CD14-positive monocyte (primary cell): ENCODE measurements around the gene NOSIP. TPM values are rescaled to one million over a fixed set of nuclear protein-coding genes. Genes with fewer than 3 reads are reported as not detected.
A peak's percentile ranks its signal among the peaks of the same experiment; 100 is the strongest.

Experiments used
- DNase-seq, 3 donors: peaks; one replicate each; pipeline ENCODE4 v3.0.0-alpha.2; 2011 to 2022
- H2AFZ ChIP-seq: 2 replicates; pipeline ENCODE4 v1.6.0; 2012; ENCODE audit warnings: mild to moderate bottlenecking, low read depth, low read length, inconsistent platforms; ENCODE audit not compliant: insufficient read depth, poor library complexity, severe bottlenecking
- H3K27ac ChIP-seq, 2 donors: 1 replicate in 1 of 2; 2 replicates in 1 of 2; pipeline ENCODE4 v1.5.1; 2012 to 2013; ENCODE audit warnings: low read length in 2 of 2, control low read depth in 1 of 2, inconsistent platforms in 1 of 2, low read depth in 1 of 2, mild to moderate bottlenecking in 1 of 2
- H3K27me3 ChIP-seq, 2 donors: one replicate each; pipeline versions ENCODE4 v1.6.0 to v1.6.1; 2011 to 2013; ENCODE audit warnings: low read length in 2 of 2; ENCODE audit not compliant: control insufficient read depth in 2 of 2, insufficient read depth in 2 of 2
- H3K36me3 ChIP-seq, 2 donors: replicated peaks in 1 of 2; 1 replicate in 1 of 2; 2 replicates in 1 of 2; pipeline versions ENCODE4 v1.5.1 to v1.6.1; 2012 to 2013; ENCODE audit warnings: low read length in 2 of 2, control low read depth in 1 of 2, inconsistent platforms in 1 of 2, mild to moderate bottlenecking in 1 of 2; ENCODE audit not compliant: insufficient read depth in 2 of 2, control insufficient read depth in 1 of 2
- H3K4me1 ChIP-seq, 2 donors: 1 replicate in 1 of 2; 2 replicates in 1 of 2; pipeline versions ENCODE4 v1.5.1 to v1.6.1; 2012 to 2013; ENCODE audit warnings: low read length in 2 of 2, control low read depth in 1 of 2, inconsistent platforms in 1 of 2, mild to moderate bottlenecking in 1 of 2, moderate library complexity in 1 of 2; ENCODE audit not compliant: insufficient read depth in 2 of 2, control insufficient read depth in 1 of 2
- H3K4me2 ChIP-seq: replicated peaks from 2 replicates; pipeline ENCODE3; 2012; ENCODE audit warnings: low read length, moderate library complexity, mild to moderate bottlenecking; ENCODE audit not compliant: poor library complexity, severe bottlenecking; ENCODE audit errors: extremely low read depth
- H3K4me3 ChIP-seq, 3 experiments: fragments of 200-600 bp in 1 of 3; sonication (generic) in 1 of 3; replicated peaks in 1 of 3; 1 replicate in 2 of 3; 2 replicates in 1 of 3; pipeline ENCODE4 v1.5.1; 2011 to 2013; ENCODE audit warnings: low read length in 3 of 3, mild to moderate bottlenecking in 3 of 3, control low read depth in 2 of 3, low read depth in 2 of 3, inconsistent platforms in 1 of 3, moderate library complexity in 1 of 3
- H3K79me2 ChIP-seq: 2 replicates; pipeline ENCODE4 v1.6.0; 2012; ENCODE audit warnings: mild to moderate bottlenecking, control low read depth, inconsistent platforms, low read length, moderate library complexity; ENCODE audit not compliant: insufficient read depth
- H3K9ac ChIP-seq: 2 replicates; pipeline ENCODE4 v1.6.0; 2017; ENCODE audit warnings: low read length, mild to moderate bottlenecking; ENCODE audit not compliant: insufficient read depth, poor library complexity, severe bottlenecking
- H3K9me3 ChIP-seq, 2 donors: replicated peaks in 1 of 2; 1 replicate in 1 of 2; 2 replicates in 1 of 2; pipeline versions ENCODE4 v1.5.1 to v1.6.1; 2012 to 2013; ENCODE audit warnings: low read length in 2 of 2, control low read depth in 1 of 2; ENCODE audit not compliant: control insufficient read depth in 1 of 2, insufficient read depth in 1 of 2
- H4K20me1 ChIP-seq: 2 replicates; pipeline ENCODE4 v1.6.0; 2012; ENCODE audit warnings: mild to moderate bottlenecking, low read length, control low read depth, moderate library complexity; ENCODE audit not compliant: insufficient read depth
- H3K27ac Mint-ChIP-seq, 7 donors: one replicate each; pipeline ENCODE4 v1.8.0; 2020; ENCODE audit warnings: mild to moderate bottlenecking in 7 of 7, mixed read lengths in 7 of 7, moderate library complexity in 6 of 7, inconsistent platforms in 2 of 7
- H3K27me3 Mint-ChIP-seq, 3 donors: one replicate each; pipeline ENCODE4 v1.8.0; 2021 to 2022; ENCODE audit warnings: low read depth in 3 of 3, mild to moderate bottlenecking in 3 of 3, mixed read lengths in 3 of 3, moderate library complexity in 3 of 3, inconsistent platforms in 1 of 3
- H3K36me3 Mint-ChIP-seq, 2 donors: one replicate each; pipeline ENCODE4 v1.8.0; 2020; ENCODE audit warnings: mixed read lengths in 2 of 2, inconsistent platforms in 1 of 2, mild to moderate bottlenecking in 1 of 2
- H3K4me1 Mint-ChIP-seq: one replicate; pipeline ENCODE4 v1.8.0; 2020; ENCODE audit warnings: mild to moderate bottlenecking, mixed read lengths
- H3K4me3 Mint-ChIP-seq, 2 donors: one replicate each; pipeline ENCODE4 v1.8.0; 2020; ENCODE audit warnings: mild to moderate bottlenecking in 2 of 2, mixed read lengths in 2 of 2, moderate library complexity in 1 of 2
- H3K9me3 Mint-ChIP-seq, 7 donors: one replicate each; pipeline ENCODE4 v1.8.0; 2020 to 2022; ENCODE audit warnings: mixed read lengths in 7 of 7, mild to moderate bottlenecking in 6 of 7, moderate library complexity in 6 of 7, inconsistent platforms in 2 of 7
- CTCF ChIP-seq: fragments of 200-600 bp; IDR thresholded peaks from one replicate; pipeline ENCODE4 v1.8.0; 2022; ENCODE audit warnings: antibody characterized with exemption, mild to moderate bottlenecking
- WGBS: methylation state at CpG from one replicate; pipeline ENCODE4 v1.1.5; 2013; ENCODE audit warnings: missing lambda C conversion rate; ENCODE audit not compliant: insufficient coverage; 5-methylcytosine and 5-hydroxymethylcytosine counted together
- intact Hi-C, 2 donors: fragments of 100-400 bp; cut with micrococcal nuclease; formaldehyde crosslinking; loops; one replicate each; pipeline versions ENCODE4 v1.15.0 to v1.15.1; 2023
- polyA plus RNA-seq, 3 donors: library from polyadenylated mRNA; depleted of rRNA in 1 of 3; unstranded in 2 of 3; stranded (reverse) in 1 of 3; fragments of 300-500 nt in 2 of 3; fragments of >200 nt in 1 of 3; fragmentation: Illumina TruSeq in 2 of 3; gene quantifications; 1 replicate in 2 of 3; 2 replicates in 1 of 3; pipeline ENCODE4 v1.2.3, GENCODE V29; 2012 to 2021

Gene NOSIP
- polyA plus RNA-seq, 3 donors: 63.4 to 120 (median 96.4) TPM

DNA sequence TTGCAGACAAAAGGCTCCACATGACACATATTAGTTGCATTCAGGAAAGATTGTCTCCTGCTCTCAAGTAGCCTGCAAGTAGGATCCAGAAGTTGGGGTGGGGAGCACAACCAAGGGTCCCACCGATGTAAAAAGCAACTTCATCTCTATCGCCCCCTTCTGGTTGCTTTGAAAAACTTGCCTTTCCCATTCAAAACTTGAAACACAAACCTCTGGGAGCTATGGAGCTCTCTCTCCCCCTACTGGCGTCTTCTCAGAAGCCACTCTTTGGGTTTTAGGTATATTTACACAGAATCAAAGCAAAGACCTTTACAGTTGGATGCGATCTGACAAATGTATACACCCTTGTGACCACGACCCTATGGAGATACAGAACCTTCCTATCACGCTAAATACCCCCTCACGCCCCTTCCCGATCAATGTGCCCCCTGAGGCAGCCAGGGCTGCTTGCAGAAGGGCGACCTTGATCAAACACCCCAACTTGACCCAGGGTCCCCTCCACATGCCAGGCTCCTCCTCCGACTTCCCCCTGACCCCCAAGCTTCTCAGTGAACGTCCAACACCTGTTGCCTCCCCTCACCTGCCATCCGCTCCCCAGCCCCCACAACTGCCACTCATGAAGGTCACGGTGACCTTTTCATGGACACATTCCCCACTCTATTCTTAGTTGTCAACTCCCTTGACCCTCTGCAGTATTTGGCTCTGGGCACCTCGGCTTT lies 10.1 kb downstream of the NOSIP start:
- Mint-ChIP-seq H3K27ac (peak overlapping the region in 2 of 7 donors; percentile 39 to 47), H3K9me3 (no peaks in the 10 kb centered on the region), H3K4me1 (peaks cover 13% of the 10 kb centered on the region), H3K36me3 (peaks cover 21 to 34% of the 10 kb centered on the region in 2 donors), H3K4me3 (no peak overlapping the region), H3K27me3 (no peaks in the 10 kb centered on the region)
- Histone ChIP-seq H3K9ac (no peak overlapping the region), H3K27me3 (no peaks in the 10 kb centered on the region), H3K9me3 (no peaks in the 10 kb centered on the region), H4K20me1 (peaks cover 52% of the 10 kb centered on the region), H2AFZ (no peak overlapping the region), H3K27ac (no peak overlapping the region), H3K4me3 (no peak overlapping the region), H3K36me3 (peaks cover 9 to 21% of the 10 kb centered on the region in 2 donors), H3K4me1 (peaks cover 0 to 5% of the 10 kb centered on the region in 2 donors), H3K79me2 (peaks cover 62% of the 10 kb centered on the region), H3K4me2 (no peak overlapping the region)
- peak; percentile 100 for TF ChIP-seq CTCF
- DNase-seq: peak; percentile 72 to 86 (median 82)
- WGBS: 52% methylated on average over 9 of the region's 14 CpGs
- intact Hi-C loops: loop anchor here in 1 of 2 donors (2.0 kb wide), 1 partner anchor 63 kb away; no protein-coding TSS in a partner anchor

DNA sequence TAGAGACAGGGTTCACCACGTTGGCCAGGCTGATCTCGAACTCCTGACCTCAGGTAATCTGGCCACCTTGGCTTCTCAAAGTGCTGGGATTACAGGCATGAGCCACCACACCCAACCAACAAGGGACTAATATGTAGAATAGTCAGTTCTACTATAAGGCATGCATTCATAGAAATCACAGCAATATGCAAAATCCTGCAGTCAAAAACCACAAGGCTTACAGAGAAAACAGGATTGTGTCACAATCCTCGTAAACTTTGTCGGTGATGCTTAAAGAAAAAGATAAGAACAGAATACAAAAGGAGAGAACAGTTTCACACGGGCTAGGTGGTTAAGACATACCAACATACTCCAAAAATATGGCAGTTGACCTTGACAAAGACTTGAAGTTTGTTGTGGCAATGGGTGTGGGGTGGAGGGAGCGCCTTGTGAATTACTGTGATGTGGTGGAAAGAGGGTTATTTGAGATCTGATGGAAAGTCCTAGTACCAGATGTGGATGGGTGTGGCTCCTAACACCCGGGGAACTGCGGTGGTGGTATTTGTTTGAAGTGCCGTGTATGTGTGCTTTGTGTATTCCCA lies 12.4 kb downstream of the NOSIP start:
- Mint-ChIP-seq H3K4me3 (no peak overlapping the region), H3K27ac (peak overlapping the region in 4 of 7 donors; percentile 12 to 66 (median 60)), H3K4me1 (peaks cover 21% of the 10 kb centered on the region), H3K36me3 (peaks cover 7 to 26% of the 10 kb centered on the region in 2 donors), H3K27me3 (no peaks in the 10 kb centered on the region), H3K9me3 (no peaks in the 10 kb centered on the region)
- WGBS: no CpG with 5 or more reads among the region's 9 CpGs
- Histone ChIP-seq H3K4me2 (no peak overlapping the region), H3K9me3 (no peaks in the 10 kb centered on the region), H3K36me3 (peaks cover 4 to 7% of the 10 kb centered on the region in 2 donors), H3K27ac (no peak overlapping the region), H2AFZ (no peak overlapping the region), H3K4me3 (no peak overlapping the region), H3K9ac (no peak overlapping the region), H4K20me1 (peaks cover 53% of the 10 kb centered on the region), H3K79me2 (peaks cover 64% of the 10 kb centered on the region), H3K27me3 (no peaks in the 10 kb centered on the region), H3K4me1 (peaks cover 0 to 5% of the 10 kb centered on the region in 2 donors)
- intact Hi-C loops: no loop called here
- no peak for TF ChIP-seq CTCF
- DNase-seq: no peak
